ENCODE measurements around the gene FXYD3.

Gene FXYD3

GRCh38 chr19:35107545-35107944 is 8.1 kb upstream of the FXYD3 start:
- DNase-seq, result no peak

- DNase-seq, result no peak
Observed at GRCh38 chr19:35108730-35109129, 6.9 kb upstream of the FXYD3 start.

- no peak for DNase-seq
Observed at GRCh38 chr19:35109395-35110112, 6.1 kb upstream of the FXYD3 start.

- no peak for DNase-seq
Observed at GRCh38 chr19:35110974-35111373, 4.6 kb upstream of the FXYD3 start.

GRCh38 chr19:35112995-35113688 is 2.5 kb upstream of the FXYD3 start:
- DNase-seq, result no peak

- DNase-seq, result peak; percentile 91
Observed at GRCh38 chr19:35114353-35115176, 1.1 kb upstream of the FXYD3 start.

- no peak for DNase-seq
Observed at GRCh38 chr19:35116072-35116801, 614 bp downstream of the FXYD3 start.

GRCh38 chr19:35117116-35117515 is 1.5 kb downstream of the FXYD3 start:
- peak; percentile 98 for DNase-seq

GRCh38 chr19:35117799-35118198 is 2.2 kb downstream of the FXYD3 start:
- DNase-seq, result no peak

- DNase-seq, result no peak
Observed at GRCh38 chr19:35118268-35119020, 2.8 kb downstream of the FXYD3 start.

- DNase-seq, result no peak
Observed at GRCh38 chr19:35119091-35119490, 3.5 kb downstream of the FXYD3 start.

GRCh38 chr19:35119578-35120155 is 4.0 kb downstream of the FXYD3 start:
- DNase-seq, result no peak

GRCh38 chr19:35120492-35120891 is 4.9 kb downstream of the FXYD3 start:
- DNase-seq, result peak; percentile 91

GRCh38 chr19:35120898-35121297 is 5.3 kb downstream of the FXYD3 start:
- no peak for DNase-seq

- DNase-seq, result no peak
Observed at GRCh38 chr19:35122687-35123551, 7.3 kb downstream of the FXYD3 start.

- DNase-seq, result no peak
Observed at GRCh38 chr19:35123573-35123972, 8.0 kb downstream of the FXYD3 start.

GRCh38 chr19:35124098-35125060 is 8.8 kb downstream of the FXYD3 start:
- DNase-seq, result peak; percentile 72

- DNase-seq, result no peak
Observed at GRCh38 chr19:35125270-35125717, 9.7 kb downstream of the FXYD3 start.

Data from NCI-H82 (cell line).